CD4-positive, alpha-beta T cell (primary cell): ENCODE data around the gene ABHD17C. TPM values are rescaled to one million over a fixed set of nuclear protein-coding genes. Genes with fewer than 3 reads are reported as not detected.

Experiments
- ATAC-seq: fragments of 200-7000 bp; cut with Tn5 transposase; one replicate; pipeline ENCODE4 v1.10.0; 2022; ENCODE audit warnings: mild to moderate bottlenecking; ENCODE audit not compliant: poor library complexity
- CTCF ChIA-PET: fragments of 350-600 bp; sonication (Branson Sonifier 250); formaldehyde crosslinking; loops from one replicate; lab custom pipeline; 2021; ENCODE audit warnings: antibody characterized with exemption, inconsistent platforms; lab: Charles Lee
- POLR2A ChIA-PET: fragments of 350-600 bp; sonication (Branson Sonifier 250); formaldehyde crosslinking; loops from one replicate; lab custom pipeline; 2021; ENCODE audit warnings: antibody characterized with exemption, inconsistent platforms; lab: Charles Lee
- DNase-seq, 14 experiments: peaks; one replicate each; pipeline ENCODE4 v3.0.0-alpha.2; 2013 to 2020; ENCODE audit warnings: mixed read lengths in 2 of 14
- H3K27ac ChIP-seq, 2 donors: one replicate each; pipeline versions ENCODE4 v1.5.1 to v1.7.0; 2013; ENCODE audit warnings: low read length in 2 of 2, low read depth in 1 of 2, mild to moderate bottlenecking in 1 of 2
- H3K27me3 ChIP-seq, 2 experiments: 1 replicate in 1 of 2; 2 replicates in 1 of 2; pipeline versions ENCODE4 v1.6.1 to v1.7.0; 2013; ENCODE audit warnings: low read length in 2 of 2, control low read depth in 1 of 2, mild to moderate bottlenecking in 1 of 2, moderate library complexity in 1 of 2; ENCODE audit not compliant: insufficient read depth in 2 of 2, control insufficient read depth in 1 of 2
- H3K36me3 ChIP-seq: one replicate; pipeline ENCODE4 v1.6.1; 2013; ENCODE audit warnings: low read length, control low read depth; ENCODE audit not compliant: insufficient read depth
- H3K4me1 ChIP-seq: one replicate; pipeline ENCODE4 v1.6.1; 2013; ENCODE audit warnings: low read length, control low read depth; ENCODE audit not compliant: insufficient read depth
- H3K4me3 ChIP-seq: one replicate; pipeline ENCODE4 v1.5.1; 2013; ENCODE audit warnings: mild to moderate bottlenecking, low read length, moderate library complexity
- H3K9me3 ChIP-seq, 2 experiments: 1 replicate in 1 of 2; 2 replicates in 1 of 2; pipeline versions ENCODE4 v1.6.1 to v1.7.0; 2013; ENCODE audit warnings: low read length in 2 of 2, mild to moderate bottlenecking in 2 of 2, control low read depth in 1 of 2, moderate library complexity in 1 of 2; ENCODE audit not compliant: control insufficient read depth in 1 of 2, insufficient read depth in 1 of 2
- H3K27ac Mint-ChIP-seq: one replicate; pipeline ENCODE4 v1.8.0; 2020; ENCODE audit warnings: mixed read lengths
- H3K27me3 Mint-ChIP-seq: one replicate; pipeline ENCODE4 v1.8.0; 2021; ENCODE audit warnings: mixed read lengths
- H3K36me3 Mint-ChIP-seq: one replicate; pipeline ENCODE4 v1.8.0; 2021; ENCODE audit warnings: low read depth, mixed read lengths
- H3K4me1 Mint-ChIP-seq: one replicate; pipeline ENCODE4 v1.8.0; 2021; ENCODE audit warnings: low read depth, mixed read lengths
- H3K4me3 Mint-ChIP-seq: one replicate; pipeline ENCODE4 v1.8.0; 2020; ENCODE audit warnings: mild to moderate bottlenecking, mixed read lengths
- H3K9me3 Mint-ChIP-seq: one replicate; pipeline ENCODE4 v1.8.0; 2020; ENCODE audit warnings: mixed read lengths
- intact Hi-C, 2 experiments: fragments of 100-400 bp; cut with DNase I in 1 of 2; cut with micrococcal nuclease in 1 of 2; formaldehyde crosslinking; loops; one replicate each; pipeline versions ENCODE4 v1.15.1 to v1.9.0; 2023 to 2025; cut with DNase I, micrococcal nuclease
- total RNA-seq, 174 experiments: library from RNA in 2 of 174; stranded (reverse) in 2 of 174; gene quantifications; one replicate each; pipeline ENCODE4 v1.2.3 and lab custom pipeline; 2021 to 2026
- TF ChIP-seq, protein P1 (sequence below): fragments of 200-600 bp; IDR thresholded peaks from one replicate; pipeline ENCODE4 v1.8.0; 2022; ENCODE audit warnings: antibody characterized with exemption, mild to moderate bottlenecking

ABHD17C gene
- total RNA-seq, 2 experiments from 2014 or later: 0.33 to 0.59 TPM

DNA sequence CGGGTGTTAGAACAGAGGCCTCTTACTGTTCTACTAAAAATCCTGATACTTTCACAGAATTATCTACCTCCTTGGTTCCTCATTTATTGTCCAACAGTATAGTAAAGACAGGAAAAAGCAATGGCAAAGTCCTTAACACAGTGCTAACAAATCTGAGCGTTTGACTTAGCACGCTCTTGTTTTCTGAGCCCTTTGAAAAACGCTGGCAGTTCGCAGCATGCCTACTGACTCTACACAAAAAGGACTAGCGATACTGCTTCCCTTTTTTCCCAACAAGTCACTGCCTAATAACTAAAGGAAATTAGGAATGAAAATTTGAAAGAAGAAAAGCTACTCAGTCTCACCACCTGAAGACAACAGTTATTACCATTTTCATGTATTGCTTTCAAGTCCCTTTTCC lies 49.3 kb downstream of the ABHD17C start:
- intact Hi-C loops: no loop called here
- ChIA-PET CTCF (no interaction called here), POLR2A (no interaction called here)
- Mint-ChIP-seq H3K27me3 (no peaks in the 10 kb centered on the region), H3K4me3 (no peak overlapping the region), H3K36me3 (no peaks in the 10 kb centered on the region), H3K4me1 (no peaks in the 10 kb centered on the region), H3K27ac (no peak overlapping the region), H3K9me3 (no peaks in the 10 kb centered on the region)
- no peak overlapping the region for H3K4me3 ChIP-seq
- ATAC-seq (no peak), DNase-seq (no peak)
- H3K36me3 ChIP-seq: no peaks in the 10 kb centered on the region
- no peaks in the 10 kb centered on the region for H3K27me3 ChIP-seq
- H3K4me1 ChIP-seq: no peaks in the 10 kb centered on the region
- H3K27ac ChIP-seq: no peak overlapping the region
- H3K9me3 ChIP-seq: no peaks in the 10 kb centered on the region
- TF ChIP-seq, protein P1, sequence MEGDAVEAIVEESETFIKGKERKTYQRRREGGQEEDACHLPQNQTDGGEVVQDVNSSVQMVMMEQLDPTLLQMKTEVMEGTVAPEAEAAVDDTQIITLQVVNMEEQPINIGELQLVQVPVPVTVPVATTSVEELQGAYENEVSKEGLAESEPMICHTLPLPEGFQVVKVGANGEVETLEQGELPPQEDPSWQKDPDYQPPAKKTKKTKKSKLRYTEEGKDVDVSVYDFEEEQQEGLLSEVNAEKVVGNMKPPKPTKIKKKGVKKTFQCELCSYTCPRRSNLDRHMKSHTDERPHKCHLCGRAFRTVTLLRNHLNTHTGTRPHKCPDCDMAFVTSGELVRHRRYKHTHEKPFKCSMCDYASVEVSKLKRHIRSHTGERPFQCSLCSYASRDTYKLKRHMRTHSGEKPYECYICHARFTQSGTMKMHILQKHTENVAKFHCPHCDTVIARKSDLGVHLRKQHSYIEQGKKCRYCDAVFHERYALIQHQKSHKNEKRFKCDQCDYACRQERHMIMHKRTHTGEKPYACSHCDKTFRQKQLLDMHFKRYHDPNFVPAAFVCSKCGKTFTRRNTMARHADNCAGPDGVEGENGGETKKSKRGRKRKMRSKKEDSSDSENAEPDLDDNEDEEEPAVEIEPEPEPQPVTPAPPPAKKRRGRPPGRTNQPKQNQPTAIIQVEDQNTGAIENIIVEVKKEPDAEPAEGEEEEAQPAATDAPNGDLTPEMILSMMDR: no peak

DNA sequence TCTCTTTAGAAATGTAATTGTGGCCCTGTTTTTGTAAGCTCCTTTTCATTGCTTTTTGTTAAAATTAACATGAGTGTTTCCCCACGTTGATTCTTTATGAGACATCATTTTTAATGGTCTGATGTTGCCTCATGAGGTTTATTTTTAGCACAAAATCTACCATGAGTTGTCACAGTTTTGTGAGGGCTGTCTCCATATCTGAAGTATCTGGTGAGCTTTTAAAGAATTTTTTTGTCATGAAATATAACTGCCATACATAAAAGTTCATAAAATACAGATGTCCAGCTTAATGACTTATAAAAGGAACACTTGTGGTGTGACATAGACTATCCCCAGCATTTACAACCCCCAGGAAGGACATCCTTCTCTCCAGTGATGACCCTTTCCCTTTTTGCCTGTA lies 49.7 kb downstream of the ABHD17C start:
- ChIA-PET POLR2A (no interaction called here), CTCF (no interaction called here)
- Histone ChIP-seq H3K36me3 (no peaks in the 10 kb centered on the region), H3K4me3 (no peak overlapping the region), H3K4me1 (no peaks in the 10 kb centered on the region), H3K27me3 (no peaks in the 10 kb centered on the region), H3K9me3 (no peaks in the 10 kb centered on the region), H3K27ac (no peak overlapping the region)
- Mint-ChIP-seq H3K36me3 (no peaks in the 10 kb centered on the region), H3K4me3 (no peak overlapping the region), H3K4me1 (no peaks in the 10 kb centered on the region), H3K9me3 (no peaks in the 10 kb centered on the region), H3K27me3 (no peaks in the 10 kb centered on the region), H3K27ac (no peak overlapping the region)
- ATAC-seq (no peak), DNase-seq (no peak)
- TF ChIP-seq, protein P1: no peak
- intact Hi-C loops: no loop called here

DNA sequence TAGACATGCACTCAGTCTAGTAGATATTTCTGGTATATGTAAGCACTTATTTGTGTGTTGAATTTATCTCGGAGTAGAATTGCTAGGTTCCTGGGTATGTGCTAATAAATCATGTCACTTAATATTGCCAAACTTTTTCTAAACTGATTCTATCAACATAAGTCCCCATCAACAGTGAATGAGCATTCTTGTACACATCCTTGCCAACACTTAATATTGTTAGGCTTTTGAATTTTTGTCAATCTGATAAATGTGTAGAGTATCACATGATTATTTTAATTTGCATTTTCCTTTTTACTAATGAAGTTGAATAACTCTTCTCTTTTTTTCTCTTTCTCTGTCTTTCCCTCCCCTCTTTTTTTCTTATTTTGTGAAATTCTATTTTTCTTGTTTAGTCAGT lies 50.8 kb downstream of the ABHD17C start:
- intact Hi-C loops: no loop called here
- Mint-ChIP-seq H3K36me3 (no peaks in the 10 kb centered on the region), H3K4me1 (no peaks in the 10 kb centered on the region), H3K9me3 (no peaks in the 10 kb centered on the region), H3K27ac (no peak overlapping the region), H3K4me3 (no peak overlapping the region), H3K27me3 (no peaks in the 10 kb centered on the region)
- ChIA-PET CTCF (no interaction called here), POLR2A (no interaction called here)
- H3K36me3 ChIP-seq: no peaks in the 10 kb centered on the region
- no peak overlapping the region for H3K27ac ChIP-seq
- H3K9me3 ChIP-seq: no peaks in the 10 kb centered on the region
- TF ChIP-seq, protein P1: no peak
- H3K4me3 ChIP-seq: no peak overlapping the region
- no peaks in the 10 kb centered on the region for H3K27me3 ChIP-seq
- H3K4me1 ChIP-seq: no peaks in the 10 kb centered on the region
- ATAC-seq (no peak), DNase-seq (no peak)
